ENCODE data around the gene KDM3B. TPM values are rescaled to one million over a fixed set of nuclear protein-coding genes. Genes with fewer than 3 reads are reported as not detected.

The KDM3B gene
- total and polyA plus RNA-seq, 9 of the 15 experiments (the other 6 are each of a cell fraction or from before 2014, with no cell fraction given): 13.8 to 62.8 (median 41.9) TPM

- no peak for TF ChIP-seq KDM5B (IDR thresholded peaks at IDR 0.05; ENCODE audit: insufficient replicate concordance, low read depth, low read length)
- peak; percentile 46; the same call in 1 of the 2 replicates for TF ChIP-seq SMARCA4 (IDR thresholded peaks at IDR 0.05)
- no peak for TF ChIP-seq TAF9B (IDR thresholded peaks at IDR 0.05; ENCODE audit: partially characterized antibody)
- TF ChIP-seq SIN3B (IDR thresholded peaks at IDR 0.05; ENCODE audit: low read depth): no peak
- TF ChIP-seq ZNF311 (CRISPR knock-in tag; IDR thresholded peaks at IDR 0.05): no peak
- 0 out of 2 replicates have a peak, but pooled peaks have one; percentile 46 for TF ChIP-seq AFF4 (CRISPR knock-in tag; IDR thresholded peaks at IDR 0.05)
- no peak for TF ChIP-seq FOXP4 (CRISPR knock-in tag; IDR thresholded peaks at IDR 0.05; ENCODE audit: borderline replicate concordance)
- TF ChIP-seq CHD7 (IDR thresholded peaks at IDR 0.05; ENCODE audit: low read depth, low read length): no peak
- peak; percentile 38; the same call in 1 of the 2 replicates for TF ChIP-seq ARID1B (IDR thresholded peaks at IDR 0.05)
- no peak for TF ChIP-seq ZNF507 (tag; conservative IDR thresholded peaks at IDR 0.05)
- TF ChIP-seq ZNF766 (CRISPR knock-in tag; conservative IDR thresholded peaks at IDR 0.05): no peak
These were observed 1.1 kb downstream of the KDM3B start (continued) for GRCh38 chr5:138353560-138354080.
